GM23338 (cell line): ENCODE data around the gene TTC28. TPM values are rescaled to one million over a fixed set of nuclear protein-coding genes. Genes with fewer than 3 reads are reported as not detected.
A peak's percentile ranks its signal among the peaks of the same experiment; 100 is the strongest.

ENCODE experiments used
- ATAC-seq: fragments of 200-7000 bp; cut with Tn5 transposase; 3 replicates; pipeline ENCODE4 v1.9.1; 2020
- DNase-seq: peaks from one replicate; pipeline ENCODE4 v3.0.0-alpha.2; 2015; ENCODE audit warnings: low spot score
- H2AFZ ChIP-seq: fragments of 200-600 bp; sonication (generic); 2 replicates; pipeline ENCODE4 v1.8.0; 2016; ENCODE audit warnings: antibody characterized with exemption, mild to moderate bottlenecking, moderate library complexity
- H3F3A ChIP-seq: fragments of 200-600 bp; sonication (generic); replicated peaks from 2 replicates; pipeline ENCODE4 v1.8.0; 2017; ENCODE audit warnings: antibody characterized with exemption, mixed run types, low read depth
- H3K27ac ChIP-seq: fragments of 200-600 bp; sonication (generic); 2 replicates; pipeline ENCODE4 v1.6.1; 2016; ENCODE audit warnings: low read depth
- H3K27me3 ChIP-seq: fragments of 200-600 bp; sonication (generic); 2 replicates; pipeline ENCODE4 v1.8.0; 2016; ENCODE audit warnings: mild to moderate bottlenecking, mixed run types, moderate library complexity; ENCODE audit not compliant: insufficient read depth
- H3K36me3 ChIP-seq: fragments of 200-600 bp; sonication (generic); 2 replicates; pipeline ENCODE4 v1.8.0; 2016; ENCODE audit warnings: mild to moderate bottlenecking; ENCODE audit not compliant: insufficient read depth
- H3K4me1 ChIP-seq: fragments of 200-600 bp; sonication (generic); 2 replicates; pipeline ENCODE4 v1.8.0; 2016; ENCODE audit warnings: mild to moderate bottlenecking, moderate library complexity; ENCODE audit not compliant: insufficient read depth
- H3K4me2 ChIP-seq: fragments of 200-600 bp; sonication (generic); 2 replicates; pipeline ENCODE4 v1.7.1; 2017; ENCODE audit warnings: mixed run types
- H3K4me3 ChIP-seq: fragments of 200-600 bp; sonication (generic); 2 replicates; pipeline ENCODE4 v1.6.1; 2016; ENCODE audit warnings: mixed run types
- H3K79me2 ChIP-seq: fragments of 200-600 bp; sonication (generic); replicated peaks from 2 replicates; pipeline ENCODE4 v1.8.0; 2017; ENCODE audit warnings: mild to moderate bottlenecking; ENCODE audit not compliant: insufficient read depth
- H3K9me2 ChIP-seq: fragments of 200-600 bp; sonication (generic); 2 replicates; pipeline ENCODE4 v1.8.0; 2017; ENCODE audit not compliant: insufficient read depth
- H4K20me1 ChIP-seq: fragments of 200-600 bp; sonication (generic); replicated peaks from 2 replicates; pipeline ENCODE4 v1.8.0; 2017; ENCODE audit warnings: mild to moderate bottlenecking; ENCODE audit not compliant: insufficient read depth
- H3K27ac Mint-ChIP-seq: 2 replicates; pipeline ENCODE4 v1.8.0; 2020; ENCODE audit warnings: inconsistent platforms, mild to moderate bottlenecking, moderate library complexity, mixed read lengths
- H3K27me3 Mint-ChIP-seq: 3 replicates; pipeline ENCODE4 v1.8.0; 2022; ENCODE audit warnings: low read depth, mild to moderate bottlenecking, moderate library complexity, mixed read lengths, inconsistent platforms; ENCODE audit not compliant: insufficient read depth, poor library complexity
- H3K36me3 Mint-ChIP-seq: 3 replicates; pipeline ENCODE4 v1.8.0; 2021; ENCODE audit warnings: low read depth, mild to moderate bottlenecking, inconsistent platforms, moderate library complexity, mixed read lengths
- H3K4me1 Mint-ChIP-seq: 3 replicates; pipeline ENCODE4 v1.8.0; 2020; ENCODE audit warnings: mild to moderate bottlenecking, inconsistent platforms, mixed read lengths
- H3K4me3 Mint-ChIP-seq: 3 replicates; pipeline ENCODE4 v1.8.0; 2021; ENCODE audit warnings: moderate library complexity, mild to moderate bottlenecking, inconsistent platforms, mixed read lengths
- H3K9me3 Mint-ChIP-seq: 3 replicates; pipeline ENCODE4 v1.8.0; 2020; ENCODE audit warnings: moderate library complexity, mild to moderate bottlenecking, inconsistent platforms, mixed read lengths
- EZH2phosphoT487 ChIP-seq: fragments of 200-600 bp; sonication (generic); IDR thresholded peaks from one replicate; pipeline ENCODE4 v1.8.1; 2018; ENCODE audit warnings: antibody characterized with exemption; ENCODE audit not compliant: unreplicated experiment
- JUNB ChIP-seq: IDR thresholded peaks from one replicate; pipeline ENCODE4 v1.6.1; 2016; ENCODE audit warnings: antibody characterized with exemption; ENCODE audit not compliant: unreplicated experiment
- NANOG ChIP-seq: IDR thresholded peaks from 2 replicates; pipeline ENCODE4 v1.6.1; 2016; ENCODE audit warnings: antibody characterized with exemption, borderline replicate concordance
- POLR2AphosphoS5 ChIP-seq: IDR thresholded peaks from 2 replicates; pipeline ENCODE4 v1.6.1; 2016; ENCODE audit warnings: antibody characterized with exemption, low read depth
- STAT1 ChIP-seq: IDR thresholded peaks from one replicate; pipeline ENCODE4 v1.6.1; 2016; ENCODE audit warnings: antibody characterized with exemption; ENCODE audit not compliant: unreplicated experiment
- ZNF331 ChIP-seq: fragments of 250-450 bp; sonication (Bioruptor Pico); IDR thresholded peaks from 2 replicates; pipeline ENCODE4 v1.5.0; 2020; ENCODE audit warnings: low read depth, mild to moderate bottlenecking, moderate library complexity
- polyA plus RNA-seq: library from polyadenylated mRNA; unstranded; fragments of >200 nt; fragmentation: Nextera tagmentation; extraction: Ambion mirVana; gene quantifications from 2 replicates; pipeline ENCODE4 v1.2.1, GENCODE V29; 2016
- total RNA-seq: library from RNA; depleted of rRNA; stranded (reverse); fragments of >200 nt; shearing (Covaris generic); gene quantifications from 2 replicates; pipeline ENCODE4 v1.2.3, GENCODE V29; 2014
- TF ChIP-seq, protein P1 (sequence below), 2 experiments: fragments of 200-600 bp in 1 of 2; sonication (generic) in 1 of 2; conservative IDR thresholded peaks; 2 replicates each; pipeline versions ENCODE4 v1.5.1 to v1.6.1; 2016 to 2017; ENCODE audit warnings: antibody characterized with exemption in 2 of 2, low read depth in 2 of 2, mild to moderate bottlenecking in 2 of 2, moderate library complexity in 1 of 2
- TF ChIP-seq, protein P2 (sequence below): IDR thresholded peaks from one replicate; pipeline ENCODE4 v1.6.1; 2018; ENCODE audit warnings: antibody characterized with exemption; ENCODE audit not compliant: unreplicated experiment

The TTC28 gene
- total and polyA plus RNA-seq, 2 experiments from 2014 or later, result 4.5 to 16.1 TPM

DNA sequence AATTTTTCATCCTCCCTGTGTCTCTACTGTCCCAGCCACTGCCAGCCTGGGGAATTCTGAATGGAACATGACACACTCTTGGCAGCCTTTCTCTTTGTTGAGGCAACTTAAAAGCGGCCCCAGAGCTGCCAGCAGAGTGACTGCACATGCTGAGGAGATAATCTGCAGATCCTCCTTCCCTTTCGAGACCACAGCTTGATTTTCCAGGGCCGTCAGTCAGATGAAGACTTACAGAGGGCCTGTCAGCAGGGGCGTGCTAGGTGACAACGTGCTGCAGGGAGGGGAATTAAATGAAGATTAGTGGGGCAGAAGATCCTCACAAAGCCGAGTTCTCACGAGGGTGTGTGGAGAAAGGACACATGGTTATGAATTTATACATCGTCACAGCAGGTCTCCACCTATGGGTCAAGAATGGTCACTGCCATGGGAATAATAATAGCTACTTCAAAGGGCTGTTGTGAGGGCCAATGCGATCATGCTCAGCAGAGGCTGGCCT is 567.0 kb downstream of the TTC28 start:
- no peak overlapping the region for H2AFZ ChIP-seq
- H3K4me3 Mint-ChIP-seq, result no peak overlapping the region; the same call in 2 of the 3 replicates
- DNase-seq, result peak; percentile 41
- H3K36me3 ChIP-seq, result no peaks in the 10 kb centered on the region
- no peaks in the 10 kb centered on the region for H3K36me3 Mint-ChIP-seq
- H3K27me3 ChIP-seq, result no peaks in the 10 kb centered on the region
- H3K4me1 Mint-ChIP-seq, result peaks cover 38% of the 10 kb centered on the region
- H3F3A ChIP-seq, result 0 out of 2 replicates have a peak, but pooled peaks cover 3% of the 10 kb centered on the region
- H3K27me3 Mint-ChIP-seq, result peaks cover 3% of the 10 kb centered on the region
- no peaks in the 10 kb centered on the region for H4K20me1 ChIP-seq
- no peaks in the 10 kb centered on the region; the same call in 2 of the 3 replicates for H3K9me3 Mint-ChIP-seq
- no peak overlapping the region for H3K4me2 ChIP-seq
- no peaks in the 10 kb centered on the region for H3K79me2 ChIP-seq
- no peak overlapping the region for H3K27ac ChIP-seq
- no peaks in the 10 kb centered on the region for H3K9me2 ChIP-seq
- peaks cover 20% of the 10 kb centered on the region for H3K4me1 ChIP-seq
- no peak overlapping the region for H3K4me3 ChIP-seq
- no peak overlapping the region for H3K27ac Mint-ChIP-seq
- ATAC-seq, result peak; percentile 48
- no peak for TF ChIP-seq JUNB
- TF ChIP-seq, protein P1, sequence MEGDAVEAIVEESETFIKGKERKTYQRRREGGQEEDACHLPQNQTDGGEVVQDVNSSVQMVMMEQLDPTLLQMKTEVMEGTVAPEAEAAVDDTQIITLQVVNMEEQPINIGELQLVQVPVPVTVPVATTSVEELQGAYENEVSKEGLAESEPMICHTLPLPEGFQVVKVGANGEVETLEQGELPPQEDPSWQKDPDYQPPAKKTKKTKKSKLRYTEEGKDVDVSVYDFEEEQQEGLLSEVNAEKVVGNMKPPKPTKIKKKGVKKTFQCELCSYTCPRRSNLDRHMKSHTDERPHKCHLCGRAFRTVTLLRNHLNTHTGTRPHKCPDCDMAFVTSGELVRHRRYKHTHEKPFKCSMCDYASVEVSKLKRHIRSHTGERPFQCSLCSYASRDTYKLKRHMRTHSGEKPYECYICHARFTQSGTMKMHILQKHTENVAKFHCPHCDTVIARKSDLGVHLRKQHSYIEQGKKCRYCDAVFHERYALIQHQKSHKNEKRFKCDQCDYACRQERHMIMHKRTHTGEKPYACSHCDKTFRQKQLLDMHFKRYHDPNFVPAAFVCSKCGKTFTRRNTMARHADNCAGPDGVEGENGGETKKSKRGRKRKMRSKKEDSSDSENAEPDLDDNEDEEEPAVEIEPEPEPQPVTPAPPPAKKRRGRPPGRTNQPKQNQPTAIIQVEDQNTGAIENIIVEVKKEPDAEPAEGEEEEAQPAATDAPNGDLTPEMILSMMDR (conservative IDR thresholded peaks at IDR 0.05; ENCODE audit: low read depth in 2 of 2), result peak; percentile 31 to 56; a peak in 3 of 4 replicates

DNA sequence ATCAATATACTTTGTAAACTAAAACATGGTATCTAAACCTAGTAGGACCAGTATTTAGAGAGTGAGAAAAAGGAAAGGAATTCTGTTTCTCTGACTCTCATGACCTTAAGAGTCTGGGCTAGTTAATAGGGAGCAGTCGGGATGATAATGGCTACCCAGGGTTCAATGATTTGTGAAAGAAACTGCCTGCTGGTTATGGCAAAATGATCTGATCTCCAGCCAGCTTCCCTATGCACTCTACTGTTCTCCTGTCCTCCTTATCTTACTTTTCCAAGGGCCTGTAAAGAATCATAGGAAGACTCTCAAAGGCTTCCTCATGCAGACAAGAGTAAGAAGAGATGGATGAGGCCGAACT is 567.5 kb downstream of the TTC28 start:
- no peaks in the 10 kb centered on the region for H3K79me2 ChIP-seq
- Mint-ChIP-seq H3K4me1 (peaks cover 38% of the 10 kb centered on the region), H3K36me3 (no peaks in the 10 kb centered on the region), H3K27me3 (peaks cover 4% of the 10 kb centered on the region), H3K27ac (no peak overlapping the region), H3K9me3 (no peaks in the 10 kb centered on the region; the same call in 2 of the 3 replicates), H3K4me3 (no peak overlapping the region)
- H3K4me1 ChIP-seq, result peaks cover 20% of the 10 kb centered on the region
- H3K4me3 ChIP-seq, result no peak overlapping the region
- ATAC-seq, result peak; percentile 52
- no peaks in the 10 kb centered on the region for H3K27me3 ChIP-seq
- no peak overlapping the region for H3K4me2 ChIP-seq
- 0 out of 2 replicates have a peak, but pooled peaks cover 3% of the 10 kb centered on the region for H3F3A ChIP-seq
- TF ChIP-seq EZH2phosphoT487, result no peak
- no peak for TF ChIP-seq JUNB
- TF ChIP-seq STAT1, result no peak
- H2AFZ ChIP-seq, result no peak overlapping the region
- H3K9me2 ChIP-seq, result no peaks in the 10 kb centered on the region
- H3K27ac ChIP-seq, result no peak overlapping the region
- H4K20me1 ChIP-seq, result no peaks in the 10 kb centered on the region
- no peaks in the 10 kb centered on the region for H3K36me3 ChIP-seq
- DNase-seq, result no peak

DNA sequence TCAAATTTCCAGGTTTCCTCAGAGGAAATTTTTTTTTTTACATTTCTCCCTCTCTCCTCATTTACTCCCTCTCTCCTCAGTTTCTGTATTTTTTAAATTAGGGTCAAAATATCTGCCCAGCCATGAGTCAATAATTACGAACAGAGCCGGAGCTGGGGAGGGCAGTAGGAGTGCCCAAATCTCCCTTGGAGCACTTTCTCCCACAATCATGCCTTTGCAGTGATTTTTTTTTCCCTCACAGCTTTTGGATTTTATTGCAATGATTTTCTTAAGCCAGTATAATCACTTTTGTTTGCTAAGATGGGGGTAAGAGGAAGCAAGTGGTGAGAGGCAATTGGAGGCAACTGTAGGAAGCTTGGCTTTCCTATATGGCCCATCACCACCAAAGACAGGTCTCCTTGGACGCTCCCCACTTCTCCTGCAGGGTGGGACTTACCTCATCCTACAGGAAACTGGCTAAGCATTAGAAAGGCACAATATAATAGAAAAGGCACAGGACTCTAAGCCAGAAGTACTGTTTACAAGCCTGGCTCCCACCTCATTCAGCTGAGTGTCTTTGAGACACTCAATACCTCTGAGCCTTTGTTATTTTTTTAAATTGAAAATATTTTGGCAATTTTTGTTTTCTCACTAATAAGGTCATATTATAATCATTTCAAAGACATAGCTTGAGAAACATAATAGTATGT is 568.0 kb downstream of the TTC28 start:
- H3K4me3 ChIP-seq, result no peak overlapping the region
- H3K27ac ChIP-seq, result no peak overlapping the region
- TF ChIP-seq POLR2AphosphoS5 (no peak), EZH2phosphoT487 (no peak), STAT1 (no peak), NANOG (no peak), ZNF331 (no peak)
- TF ChIP-seq, protein P2, sequence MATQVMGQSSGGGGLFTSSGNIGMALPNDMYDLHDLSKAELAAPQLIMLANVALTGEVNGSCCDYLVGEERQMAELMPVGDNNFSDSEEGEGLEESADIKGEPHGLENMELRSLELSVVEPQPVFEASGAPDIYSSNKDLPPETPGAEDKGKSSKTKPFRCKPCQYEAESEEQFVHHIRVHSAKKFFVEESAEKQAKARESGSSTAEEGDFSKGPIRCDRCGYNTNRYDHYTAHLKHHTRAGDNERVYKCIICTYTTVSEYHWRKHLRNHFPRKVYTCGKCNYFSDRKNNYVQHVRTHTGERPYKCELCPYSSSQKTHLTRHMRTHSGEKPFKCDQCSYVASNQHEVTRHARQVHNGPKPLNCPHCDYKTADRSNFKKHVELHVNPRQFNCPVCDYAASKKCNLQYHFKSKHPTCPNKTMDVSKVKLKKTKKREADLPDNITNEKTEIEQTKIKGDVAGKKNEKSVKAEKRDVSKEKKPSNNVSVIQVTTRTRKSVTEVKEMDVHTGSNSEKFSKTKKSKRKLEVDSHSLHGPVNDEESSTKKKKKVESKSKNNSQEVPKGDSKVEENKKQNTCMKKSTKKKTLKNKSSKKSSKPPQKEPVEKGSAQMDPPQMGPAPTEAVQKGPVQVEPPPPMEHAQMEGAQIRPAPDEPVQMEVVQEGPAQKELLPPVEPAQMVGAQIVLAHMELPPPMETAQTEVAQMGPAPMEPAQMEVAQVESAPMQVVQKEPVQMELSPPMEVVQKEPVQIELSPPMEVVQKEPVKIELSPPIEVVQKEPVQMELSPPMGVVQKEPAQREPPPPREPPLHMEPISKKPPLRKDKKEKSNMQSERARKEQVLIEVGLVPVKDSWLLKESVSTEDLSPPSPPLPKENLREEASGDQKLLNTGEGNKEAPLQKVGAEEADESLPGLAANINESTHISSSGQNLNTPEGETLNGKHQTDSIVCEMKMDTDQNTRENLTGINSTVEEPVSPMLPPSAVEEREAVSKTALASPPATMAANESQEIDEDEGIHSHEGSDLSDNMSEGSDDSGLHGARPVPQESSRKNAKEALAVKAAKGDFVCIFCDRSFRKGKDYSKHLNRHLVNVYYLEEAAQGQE, result no peak

More for the DNA sequence above, 568.0 kb downstream of the TTC28 start:
- Mint-ChIP-seq H3K4me1 (peaks cover 38% of the 10 kb centered on the region), H3K27ac (no peak overlapping the region), H3K36me3 (no peaks in the 10 kb centered on the region), H3K9me3 (no peaks in the 10 kb centered on the region; the same call in 2 of the 3 replicates), H3K27me3 (peaks cover 6% of the 10 kb centered on the region), H3K4me3 (no peak overlapping the region)
- peak; percentile 38 for ATAC-seq
- H4K20me1 ChIP-seq, result no peaks in the 10 kb centered on the region
- H3K4me1 ChIP-seq, result peaks cover 20% of the 10 kb centered on the region
- no peaks in the 10 kb centered on the region for H3K9me2 ChIP-seq
- no peaks in the 10 kb centered on the region for H3K27me3 ChIP-seq
- no peaks in the 10 kb centered on the region for H3K36me3 ChIP-seq
- H2AFZ ChIP-seq, result no peak overlapping the region
- 0 out of 2 replicates have a peak, but pooled peaks cover 3% of the 10 kb centered on the region for H3F3A ChIP-seq
- H3K79me2 ChIP-seq, result no peaks in the 10 kb centered on the region
- no peak for DNase-seq
- no peak overlapping the region for H3K4me2 ChIP-seq
